ENCODE measurements around the gene FOXB2.
"Not testable (repeated sequence)": the region's sequence is repeated elsewhere in the genome, so short reads cannot be mapped to it uniquely, and the experiment has no call there.

The FOXB2 gene

DNA sequence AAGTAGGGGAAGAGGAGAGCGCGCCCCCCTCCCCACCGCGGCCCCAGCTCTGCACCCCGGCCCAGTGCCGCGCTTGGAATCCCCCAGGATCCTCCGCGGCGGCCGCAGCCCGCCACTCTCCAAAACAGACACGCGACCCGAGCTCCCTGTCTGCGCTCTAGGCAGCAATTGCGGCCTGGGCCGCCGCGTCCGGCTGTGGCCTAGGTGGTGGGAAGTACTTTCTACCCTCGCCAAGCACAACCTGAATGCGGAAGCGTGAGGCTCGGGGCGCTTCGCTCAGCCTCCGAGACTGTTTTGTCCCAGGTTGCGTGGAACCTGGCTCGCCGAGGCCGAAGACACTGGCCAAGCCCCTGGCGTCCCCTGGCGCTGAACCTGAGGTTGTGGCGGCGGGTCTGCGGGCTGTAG is 3.3 kb upstream of the FOXB2 start:
- no peak for DNase-seq (ENCODE audit: low read depth in 2 of 2)

GRCh38 chr9:77016526-77017504 is 2.6 kb upstream of the FOXB2 start:
- DNase-seq (ENCODE audit: low read depth in 2 of 2): no peak

DNA sequence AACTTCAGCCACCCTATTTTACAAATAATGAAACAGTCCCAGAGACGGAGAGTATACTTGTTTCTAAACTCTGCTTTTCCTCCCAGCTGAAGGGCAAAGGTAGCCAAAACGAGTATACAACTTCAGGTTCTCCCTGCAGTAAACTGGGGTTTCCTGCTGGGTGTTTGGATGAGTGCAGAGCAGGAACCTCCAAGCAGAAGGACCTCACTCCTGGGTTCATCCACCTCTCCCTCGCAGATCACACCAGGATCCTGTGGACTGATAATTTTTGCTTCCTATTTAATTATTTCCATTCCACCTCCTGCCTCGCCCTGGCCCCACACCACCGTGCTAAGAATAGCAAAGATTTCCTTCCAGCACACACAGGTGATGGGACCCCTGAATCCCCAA is 2.0 kb upstream of the FOXB2 start:
- no peak for DNase-seq (ENCODE audit: low read depth in 2 of 2)

GRCh38 chr9:77018058-77018968 is 1.1 kb upstream of the FOXB2 start:
- no peak for DNase-seq (ENCODE audit: low read depth in 2 of 2)

GRCh38 chr9:77018969-77019235 is 553 bp upstream of the FOXB2 start:
- DNase-seq (ENCODE audit: low read depth in 2 of 2): no peak

DNA sequence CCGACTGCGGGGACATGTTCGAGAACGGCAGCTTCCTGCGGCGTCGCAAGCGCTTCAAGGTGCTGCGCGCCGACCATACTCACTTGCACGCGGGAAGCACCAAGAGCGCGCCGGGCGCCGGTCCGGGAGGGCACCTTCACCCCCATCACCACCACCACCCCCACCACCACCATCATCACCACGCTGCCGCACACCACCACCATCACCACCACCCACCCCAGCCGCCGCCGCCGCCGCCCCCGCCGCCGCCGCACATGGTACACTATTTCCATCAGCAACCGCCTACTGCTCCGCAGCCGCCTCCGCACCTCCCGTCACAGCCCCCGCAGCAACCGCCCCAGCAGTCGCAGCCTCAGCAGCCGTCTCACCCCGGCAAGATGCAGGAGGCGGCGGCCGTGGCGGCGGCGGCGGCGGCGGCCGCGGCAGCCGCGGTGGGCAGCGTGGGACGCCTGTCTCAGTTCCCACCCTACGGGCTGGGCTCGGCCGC is 514 bp downstream of the FOXB2 start:
- no peak for DNase-seq (ENCODE audit: low read depth in 2 of 2)

- DNase-seq (ENCODE audit: low read depth in 2 of 2): no peak
Observed at GRCh38 chr9:77020413-77021290, 1.2 kb downstream of the FOXB2 start.

DNA sequence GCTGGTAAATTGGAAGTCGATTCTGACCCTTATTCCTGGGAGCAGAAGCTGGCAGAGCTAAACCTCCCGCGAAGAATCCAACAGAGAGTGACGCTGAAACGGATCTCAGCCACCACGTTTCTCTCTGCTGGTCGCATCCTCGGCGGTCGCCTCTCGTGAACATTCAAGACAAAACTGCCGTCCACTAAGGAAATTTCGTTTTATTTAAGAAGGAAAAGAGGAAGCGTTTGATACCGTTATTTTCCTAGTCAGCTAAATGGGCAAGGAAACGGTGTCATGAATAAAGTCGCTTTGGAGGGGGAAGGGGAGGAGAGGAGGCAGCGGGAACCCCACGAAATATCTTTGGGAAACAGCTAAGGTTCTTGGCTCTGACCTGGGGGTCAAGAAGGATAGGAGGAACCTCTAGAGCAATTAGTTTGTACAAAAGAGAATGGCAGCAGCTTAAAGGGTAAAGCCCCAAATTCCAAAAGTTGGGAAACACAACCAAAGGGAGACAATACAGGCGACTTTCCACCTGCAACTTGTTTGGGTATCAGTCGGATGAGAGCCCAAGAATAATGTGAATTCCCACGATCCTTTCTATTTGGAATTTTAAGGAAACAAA is 1.9 kb downstream of the FOXB2 start:
- DNase-seq (ENCODE audit: low read depth in 2 of 2): no peak

DNA sequence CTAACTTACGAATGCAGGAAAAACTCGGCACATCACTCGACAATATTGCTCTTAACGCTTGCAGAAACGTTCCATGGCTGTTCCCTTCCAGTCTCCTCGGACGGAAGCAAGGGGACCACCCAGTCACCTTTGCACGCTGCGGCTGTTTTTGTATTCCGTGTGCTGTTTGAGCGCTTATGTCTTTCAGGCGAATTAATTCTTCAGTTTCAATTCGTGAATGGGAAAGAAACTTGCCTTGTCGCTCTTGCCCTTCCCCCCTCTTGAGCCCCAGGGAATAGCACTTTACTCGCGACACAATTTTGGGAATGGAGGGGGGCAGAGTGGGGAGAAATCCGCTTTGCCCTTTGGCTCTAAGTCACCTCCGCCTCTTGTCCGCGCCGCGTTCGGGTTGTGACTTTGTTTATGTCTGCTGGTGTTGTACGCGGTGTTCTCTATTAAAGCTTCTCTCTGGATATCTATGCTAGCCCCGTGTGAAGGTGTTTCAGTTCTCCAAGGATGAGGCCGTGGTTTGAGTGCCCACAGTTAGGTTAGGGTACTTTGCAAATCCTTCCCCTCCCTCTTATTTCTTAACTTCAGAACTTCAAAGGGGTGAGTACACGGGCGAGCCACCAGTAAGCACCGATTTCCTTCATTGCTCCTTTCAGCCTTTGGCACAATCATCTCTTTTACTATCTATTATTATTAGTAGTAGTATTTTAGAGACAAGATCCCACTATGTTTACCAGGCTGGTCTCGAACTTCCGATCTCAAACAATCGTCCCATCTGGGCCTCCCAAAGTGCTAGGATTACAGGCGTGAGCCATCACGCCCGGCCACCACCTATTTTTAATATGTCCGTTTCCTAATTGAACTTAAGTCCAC is 2.7 kb downstream of the FOXB2 start:
- no peak for DNase-seq (ENCODE audit: low read depth in 2 of 2)

GRCh38 chr9:77022783-77023440 is 3.5 kb downstream of the FOXB2 start:
- no peak for DNase-seq (ENCODE audit: low read depth in 2 of 2)

DNA sequence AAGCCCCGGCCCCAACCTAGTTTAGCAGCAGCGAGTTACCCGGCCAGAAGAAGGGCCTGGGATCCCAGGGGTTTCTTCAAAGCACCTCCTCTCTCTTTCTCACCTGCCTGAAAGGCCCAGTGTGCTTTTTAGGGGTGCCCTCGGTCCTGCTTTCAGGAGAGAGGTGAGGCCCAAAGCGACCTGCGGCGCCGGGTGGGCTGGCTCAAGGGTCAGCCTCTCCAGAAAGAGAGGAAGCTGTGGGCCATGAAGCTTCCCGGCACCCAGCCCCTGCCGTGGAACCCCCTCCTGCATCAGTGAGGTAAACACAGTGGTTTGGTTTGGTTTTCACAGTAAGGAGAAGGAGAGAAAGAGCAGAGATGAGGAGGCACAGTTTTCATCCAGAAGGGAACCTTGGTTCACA is 4.3 kb downstream of the FOXB2 start:
- no peak for DNase-seq (ENCODE audit: low read depth in 2 of 2)

GRCh38 chr9:77024776-77025545 is 5.5 kb downstream of the FOXB2 start:
- no peak for DNase-seq (ENCODE audit: low read depth in 2 of 2)

GRCh38 chr9:77028478-77028877 is 9.0 kb downstream of the FOXB2 start:
- no peak for DNase-seq (ENCODE audit: low read depth in 2 of 2)

DNA sequence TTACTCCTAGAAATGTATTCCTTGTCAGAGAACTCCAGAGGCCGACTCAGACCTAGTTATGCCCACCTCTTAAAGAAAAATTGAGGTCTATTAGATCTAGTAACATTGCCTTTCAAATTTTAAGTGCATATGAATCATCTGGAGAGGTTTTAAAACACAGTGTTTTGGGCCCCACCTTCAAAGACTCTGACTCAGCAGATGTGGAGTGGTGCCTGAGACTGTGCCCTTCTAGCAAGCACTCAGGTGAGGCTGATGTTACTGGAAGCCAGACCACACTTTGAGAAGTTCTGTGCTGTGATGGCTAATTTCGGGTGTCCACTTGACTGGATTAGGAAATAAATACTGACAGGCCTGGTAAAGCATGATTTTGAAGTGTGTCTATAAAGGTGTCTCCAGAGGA is 10.6 kb downstream of the FOXB2 start:
- DNase-seq (ENCODE audit: low read depth in 2 of 2): no peak

GRCh38 chr9:77038281-77039036 is 19.0 kb downstream of the FOXB2 start:
- no peak for DNase-seq (ENCODE audit: low read depth in 2 of 2)

DNA sequence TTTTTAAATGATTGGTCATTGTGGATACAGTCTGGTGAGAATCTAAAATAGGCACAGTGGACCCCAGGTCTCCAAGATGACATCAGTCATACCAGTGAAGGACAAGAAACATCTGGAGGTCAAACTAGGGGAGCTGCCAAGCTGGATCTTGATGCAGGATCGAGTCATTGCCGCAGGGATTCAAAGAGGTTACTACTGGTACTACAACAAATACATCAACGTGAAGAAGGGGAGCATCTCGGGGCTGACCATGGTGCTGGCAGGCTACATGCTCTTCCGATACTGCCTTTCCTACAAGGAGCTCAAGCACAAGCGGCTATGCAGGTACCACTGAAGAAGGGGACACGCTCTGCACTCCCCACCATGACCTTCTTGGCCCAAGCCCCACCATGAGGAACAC is 20.9 kb downstream of the FOXB2 start:
- DNase-seq (ENCODE audit: low read depth in 2 of 2): no peak

GRCh38 chr9:77043743-77044142 is 24.3 kb downstream of the FOXB2 start:
- not testable (repeated sequence) for DNase-seq (ENCODE audit: low read depth in 2 of 2)

- not testable (repeated sequence) for DNase-seq (ENCODE audit: low read depth in 2 of 2)
Observed at GRCh38 chr9:77060681-77061080, 41.2 kb downstream of the FOXB2 start.
